GM12891 (cell line): ENCODE data around the gene TUBA1A.
"Not testable (repeated sequence)": the region's sequence is repeated elsewhere in the genome, so short reads cannot be mapped to it uniquely, and the experiment has no call there.

ENCODE experiments used
- DNase-seq: peaks from one replicate; pipeline ENCODE4 v3.0.0; 2011; ENCODE audit warnings: low spot score; ENCODE audit not compliant: insufficient read length
- FAIRE-seq: peaks from 2 replicates; lab custom pipeline; 2011; peaks lifted over from hg19 to GRCh38; lab: Jason Lieb, UNC
- PAX5 ChIP-seq: IDR thresholded peaks from 2 replicates; pipeline ENCODE4 v1.6.1; 2011; ENCODE audit warnings: low read length, moderate library complexity, mild to moderate bottlenecking; ENCODE audit not compliant: insufficient read depth, severe bottlenecking
- POLR2A ChIP-seq: IDR thresholded peaks from 2 replicates; pipeline ENCODE4 v1.6.1; 2011; ENCODE audit warnings: low read depth, low read length, control low read depth
- POLR2AphosphoS5 ChIP-seq: IDR thresholded peaks from 2 replicates; pipeline ENCODE4 v1.6.1; 2011; ENCODE audit warnings: low read depth, low read length, control low read depth
- POU2F2 ChIP-seq: IDR thresholded peaks from 2 replicates; pipeline ENCODE4 v1.6.1; 2011; ENCODE audit warnings: low read depth, mild to moderate bottlenecking, control low read depth, low read length, moderate library complexity
- SPI1 ChIP-seq: IDR thresholded peaks from 2 replicates; pipeline ENCODE4 v1.6.1; 2011; ENCODE audit warnings: low read depth, low read length, control low read depth
- TAF1 ChIP-seq: IDR thresholded peaks from 2 replicates; pipeline ENCODE4 v1.6.1; 2011; ENCODE audit warnings: low read depth, low read length, control low read depth

Gene TUBA1A

DNA sequence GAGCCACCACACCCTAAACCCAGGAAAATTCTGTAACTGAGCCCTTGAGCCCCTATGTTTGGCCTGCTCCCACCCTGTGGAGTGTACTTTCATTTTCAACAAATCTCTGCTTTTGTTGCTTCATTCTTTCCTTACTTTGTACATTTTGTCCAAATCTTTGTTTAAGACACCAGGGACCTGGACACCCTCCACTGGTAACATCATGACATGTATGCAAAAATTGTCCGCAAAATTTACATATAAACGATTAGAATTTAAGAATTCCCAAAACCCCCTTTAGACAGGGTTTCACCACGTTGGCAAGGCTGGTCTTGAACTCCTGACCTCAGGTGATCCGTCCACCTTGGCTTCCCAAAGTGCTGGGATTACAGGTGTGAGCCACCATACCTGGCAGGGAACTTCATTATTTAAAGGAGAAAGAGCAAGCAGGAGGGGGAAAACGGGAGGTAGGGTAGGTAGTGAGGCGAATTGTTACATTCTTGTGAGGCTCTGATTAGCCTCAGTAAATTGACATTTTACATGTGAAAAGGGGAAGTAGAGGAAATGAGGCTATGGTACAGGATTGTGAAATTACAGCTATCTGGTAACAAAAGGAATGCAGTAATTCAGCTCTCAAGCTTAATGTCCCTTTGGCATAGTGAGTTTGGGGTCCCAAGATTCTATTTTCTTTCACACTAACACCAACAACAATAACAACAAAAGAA lies 27.6 kb downstream of the TUBA1A start:
- TF ChIP-seq TAF1 (no peak), POU2F2 (peak; percentile 92), SPI1 (peak; percentile 55), POLR2AphosphoS5 (peak; percentile 97), POLR2A (peak; percentile 98)
- FAIRE-seq (no peak), DNase-seq (no peak)

GRCh38 chr12:49160399-49160798 lies 28.5 kb downstream of the TUBA1A start:
- TF ChIP-seq POLR2A (0 out of 2 replicates have a peak, but pooled peaks have one; percentile 25), SPI1 (no peak)
- no peak for DNase-seq
- peak; percentile 9 for FAIRE-seq

DNA sequence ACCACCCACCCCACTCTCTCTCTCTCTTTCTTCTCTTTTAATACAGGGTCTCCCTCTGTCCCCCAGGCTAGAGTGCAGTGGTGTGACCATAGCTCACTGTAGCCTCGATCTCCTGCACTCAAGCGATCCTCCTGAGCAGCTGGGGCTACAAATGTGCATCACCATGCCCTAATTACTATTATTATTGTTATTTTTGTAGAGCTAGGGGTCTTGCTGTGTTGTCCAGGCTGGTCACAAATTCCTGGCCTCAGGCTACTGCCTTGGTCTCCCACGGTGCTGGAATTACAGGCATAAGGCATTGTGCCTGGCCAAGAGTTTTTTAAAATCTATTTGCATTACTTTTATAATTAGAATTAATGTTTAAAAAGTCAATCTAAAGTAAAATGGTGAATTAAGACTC lies 34.7 kb downstream of the TUBA1A start:
- FAIRE-seq (no peak), DNase-seq (no peak)
- no peak for TF ChIP-seq POU2F2
- TF ChIP-seq PAX5, result no peak
- no peak for TF ChIP-seq TAF1
- TF ChIP-seq POLR2AphosphoS5, result no peak
- no peak for TF ChIP-seq POLR2A
- TF ChIP-seq SPI1, result no peak

DNA sequence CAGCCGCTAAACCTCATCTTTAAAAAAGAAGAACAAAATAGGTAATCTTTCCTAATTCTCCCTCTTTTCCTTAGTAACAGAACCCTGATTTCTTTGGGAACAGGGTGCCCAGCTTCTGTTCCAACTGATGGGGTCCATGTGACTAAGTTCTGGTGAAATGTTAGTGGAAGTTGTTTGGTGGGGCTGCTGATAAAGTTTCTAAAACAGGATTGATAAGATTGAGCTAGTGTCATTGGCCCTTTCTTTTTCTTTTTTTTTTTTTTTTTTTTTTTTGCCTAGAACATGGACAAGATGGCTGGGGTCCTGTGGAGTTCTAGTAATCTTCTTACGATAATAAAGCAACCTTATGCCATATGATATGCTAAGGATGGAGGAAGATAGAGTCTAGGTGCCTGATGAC lies 41.5 kb downstream of the TUBA1A start:
- FAIRE-seq, result no peak
- no peak for DNase-seq
- TF ChIP-seq TAF1 (no peak), SPI1 (no peak), POLR2A (no peak)

GRCh38 chr12:49146406-49146805 lies 42.5 kb downstream of the TUBA1A start:
- FAIRE-seq (no peak), DNase-seq (no peak)
- TF ChIP-seq POU2F2, result no peak
- TF ChIP-seq POLR2A, result no peak

GRCh38 chr12:49144384-49144783 lies 44.5 kb downstream of the TUBA1A start:
- DNase-seq (no peak), FAIRE-seq (no peak)
- TF ChIP-seq PAX5, result no peak

DNA sequence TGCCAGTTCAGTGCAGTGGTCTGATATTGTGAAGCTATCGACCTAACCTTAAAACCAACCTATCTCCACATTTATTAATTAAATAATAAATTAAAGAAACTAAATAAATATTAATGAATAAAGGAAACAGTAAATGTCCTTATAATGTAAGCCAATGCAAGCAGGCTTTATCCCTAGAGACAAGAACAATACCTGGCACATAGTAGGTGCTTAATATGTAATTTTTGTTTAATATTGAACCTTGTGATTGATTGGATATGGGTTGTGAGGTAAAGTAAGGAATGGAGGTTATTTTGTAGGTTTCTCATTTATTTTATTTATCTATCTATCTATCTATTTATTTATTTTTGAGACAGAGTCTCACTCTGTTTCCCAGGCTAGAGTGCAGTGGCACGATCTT lies 49.9 kb downstream of the TUBA1A start:
- TF ChIP-seq POU2F2, result no peak
- FAIRE-seq (no peak), DNase-seq (no peak)

GRCh38 chr12:49138587-49138986 lies 50.3 kb downstream of the TUBA1A start:
- FAIRE-seq (no peak), DNase-seq (no peak)
- TF ChIP-seq POLR2AphosphoS5 (no peak), PAX5 (no peak), POLR2A (no peak), TAF1 (no peak), POU2F2 (no peak), SPI1 (no peak)

GRCh38 chr12:49137476-49137875 lies 51.4 kb downstream of the TUBA1A start:
- peak; percentile 9 for FAIRE-seq
- TF ChIP-seq TAF1, result no peak
- TF ChIP-seq POU2F2, result no peak
- TF ChIP-seq POLR2AphosphoS5, result no peak
- no peak for TF ChIP-seq SPI1
- no peak for TF ChIP-seq PAX5
- no peak for TF ChIP-seq POLR2A
- no peak for DNase-seq

DNA sequence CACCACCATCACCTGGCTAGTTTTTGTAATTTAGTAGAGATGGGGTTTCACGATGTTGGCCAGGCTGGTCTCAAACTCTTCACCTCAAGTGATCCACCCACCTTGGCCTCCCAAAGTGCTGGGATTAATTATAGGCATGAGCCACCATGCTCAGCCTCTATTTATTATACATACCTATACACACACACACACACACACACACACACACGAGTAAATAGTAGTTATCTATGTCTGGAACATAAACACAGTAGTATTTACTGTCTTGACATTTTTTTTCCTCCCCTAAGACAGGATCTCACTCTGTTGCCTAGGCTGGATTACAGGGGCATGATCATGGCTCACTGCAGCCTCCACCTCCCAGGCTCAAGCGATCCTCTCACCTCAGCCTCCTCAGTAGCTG lies 51.9 kb downstream of the TUBA1A start:
- DNase-seq, result not testable (repeated sequence)
- peak; percentile 71 for FAIRE-seq
